Measurements from ENCODE around the gene VPS8. TPM values are rescaled to one million over a fixed set of nuclear protein-coding genes. Genes with fewer than 3 reads are reported as not detected.
A peak's percentile ranks its signal among the peaks of the same experiment; 100 is the strongest.

Gene VPS8, protein sequence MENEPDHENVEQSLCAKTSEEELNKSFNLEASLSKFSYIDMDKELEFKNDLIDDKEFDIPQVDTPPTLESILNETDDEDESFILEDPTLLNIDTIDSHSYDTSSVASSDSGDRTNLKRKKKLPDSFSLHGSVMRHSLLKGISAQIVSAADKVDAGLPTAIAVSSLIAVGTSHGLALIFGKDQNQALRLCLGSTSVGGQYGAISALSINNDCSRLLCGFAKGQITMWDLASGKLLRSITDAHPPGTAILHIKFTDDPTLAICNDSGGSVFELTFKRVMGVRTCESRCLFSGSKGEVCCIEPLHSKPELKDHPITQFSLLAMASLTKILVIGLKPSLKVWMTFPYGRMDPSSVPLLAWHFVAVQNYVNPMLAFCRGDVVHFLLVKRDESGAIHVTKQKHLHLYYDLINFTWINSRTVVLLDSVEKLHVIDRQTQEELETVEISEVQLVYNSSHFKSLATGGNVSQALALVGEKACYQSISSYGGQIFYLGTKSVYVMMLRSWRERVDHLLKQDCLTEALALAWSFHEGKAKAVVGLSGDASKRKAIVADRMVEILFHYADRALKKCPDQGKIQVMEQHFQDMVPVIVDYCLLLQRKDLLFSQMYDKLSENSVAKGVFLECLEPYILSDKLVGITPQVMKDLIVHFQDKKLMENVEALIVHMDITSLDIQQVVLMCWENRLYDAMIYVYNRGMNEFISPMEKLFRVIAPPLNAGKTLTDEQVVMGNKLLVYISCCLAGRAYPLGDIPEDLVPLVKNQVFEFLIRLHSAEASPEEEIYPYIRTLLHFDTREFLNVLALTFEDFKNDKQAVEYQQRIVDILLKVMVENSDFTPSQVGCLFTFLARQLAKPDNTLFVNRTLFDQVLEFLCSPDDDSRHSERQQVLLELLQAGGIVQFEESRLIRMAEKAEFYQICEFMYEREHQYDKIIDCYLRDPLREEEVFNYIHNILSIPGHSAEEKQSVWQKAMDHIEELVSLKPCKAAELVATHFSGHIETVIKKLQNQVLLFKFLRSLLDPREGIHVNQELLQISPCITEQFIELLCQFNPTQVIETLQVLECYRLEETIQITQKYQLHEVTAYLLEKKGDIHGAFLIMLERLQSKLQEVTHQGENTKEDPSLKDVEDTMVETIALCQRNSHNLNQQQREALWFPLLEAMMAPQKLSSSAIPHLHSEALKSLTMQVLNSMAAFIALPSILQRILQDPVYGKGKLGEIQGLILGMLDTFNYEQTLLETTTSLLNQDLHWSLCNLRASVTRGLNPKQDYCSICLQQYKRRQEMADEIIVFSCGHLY (N-terminal part only)
- 31.7 and 48.2 TPM in 2 replicates for total RNA-seq

DNA sequence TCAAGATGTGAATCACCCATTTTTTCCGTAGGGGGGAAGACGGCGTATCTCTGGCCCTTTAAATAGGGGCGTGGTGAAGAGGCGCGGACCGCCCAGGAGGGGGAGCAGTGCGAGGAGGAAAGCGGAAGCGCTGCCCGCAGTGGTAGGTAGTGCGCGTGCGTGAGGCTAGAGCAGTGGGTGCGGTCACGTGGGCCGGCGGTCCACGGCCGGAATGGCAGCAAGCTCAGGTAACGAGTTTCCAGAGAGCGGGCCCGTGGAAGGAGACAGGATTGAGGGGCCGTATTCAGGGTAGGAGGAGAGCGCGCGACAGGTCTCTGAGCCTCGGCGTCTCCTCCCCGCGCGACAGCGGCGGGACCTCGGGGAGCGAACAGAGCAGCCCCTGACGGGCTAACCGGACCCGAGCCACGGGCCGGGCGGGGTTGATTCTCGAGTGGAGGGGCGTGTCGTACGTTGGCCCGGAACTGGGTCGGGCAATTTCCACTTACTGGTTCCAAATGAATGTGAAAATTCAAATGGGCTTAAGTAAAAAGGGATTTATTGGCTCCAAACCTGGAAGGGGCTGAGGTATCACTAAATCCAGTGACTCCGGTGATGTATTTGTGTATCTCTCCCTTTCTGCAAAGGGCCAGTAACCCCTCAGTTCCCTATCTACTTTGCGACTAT, at the start of gene VPS8:
TSS of gene VPS8 (plus strand) at position 168 of the 663 bp plus-strand sequence. CDS start 12,467 bp downstream, outside the sequence.
- DNase-seq (ENCODE audit: extremely low read depth, low read depth, low spot score), result peak; percentile 56

DNA sequence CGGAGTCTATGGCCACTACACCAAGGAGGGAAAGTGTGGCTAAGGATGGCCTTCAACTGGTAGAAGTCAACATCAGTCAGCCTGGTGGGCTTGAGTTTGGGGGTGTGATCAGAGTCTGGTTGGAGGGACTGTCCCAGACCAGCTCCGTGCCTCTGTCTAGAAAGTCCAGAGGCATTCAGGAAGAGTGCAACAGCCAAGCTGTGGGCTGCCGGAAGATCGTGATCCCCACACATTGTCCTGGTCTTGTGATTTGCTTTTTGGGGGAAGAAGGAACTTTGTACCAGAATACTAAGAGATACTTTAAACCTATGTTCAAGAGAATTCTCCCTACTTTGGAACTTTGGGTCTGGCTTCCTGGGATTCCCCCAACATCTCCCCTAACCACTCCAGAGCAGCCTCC, 47.8 kb upstream of the VPS8 start:
- DNase-seq (ENCODE audit: extremely low read depth, low read depth, low spot score), result no peak

DNA sequence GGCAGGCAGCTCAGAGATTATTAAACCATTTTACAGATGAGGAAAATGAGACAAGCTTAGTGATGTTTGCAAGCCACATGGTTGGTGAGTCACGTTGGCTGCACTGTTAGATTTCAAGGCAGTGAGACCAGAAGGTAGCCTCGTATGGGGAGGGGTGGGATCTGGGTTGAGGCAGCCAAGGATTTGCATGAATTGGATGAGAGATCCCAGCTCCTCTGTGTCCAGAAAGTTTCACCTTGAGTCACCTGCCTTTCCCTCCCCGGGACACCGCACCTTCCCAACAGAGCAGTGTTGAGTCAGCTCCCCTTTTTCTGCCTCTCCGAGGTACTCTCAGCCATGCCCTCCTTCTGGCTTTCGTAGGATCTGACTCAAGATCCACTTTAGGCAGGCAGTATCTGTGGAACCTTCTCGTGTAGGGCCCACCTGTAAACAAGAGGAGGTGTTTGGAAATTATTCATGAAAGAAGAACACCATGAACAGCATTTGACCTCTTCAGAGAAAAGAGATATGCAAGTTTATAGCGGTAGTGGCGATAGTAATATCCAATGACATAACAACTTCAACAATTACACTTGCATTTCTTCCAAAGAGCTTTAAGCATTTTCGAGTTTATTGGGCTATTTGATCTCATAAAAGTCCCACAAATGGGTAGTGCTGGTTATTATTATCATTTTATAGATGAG, 46.8 kb upstream of the VPS8 start:
- DNase-seq (ENCODE audit: extremely low read depth, low read depth, low spot score), result no peak

DNA sequence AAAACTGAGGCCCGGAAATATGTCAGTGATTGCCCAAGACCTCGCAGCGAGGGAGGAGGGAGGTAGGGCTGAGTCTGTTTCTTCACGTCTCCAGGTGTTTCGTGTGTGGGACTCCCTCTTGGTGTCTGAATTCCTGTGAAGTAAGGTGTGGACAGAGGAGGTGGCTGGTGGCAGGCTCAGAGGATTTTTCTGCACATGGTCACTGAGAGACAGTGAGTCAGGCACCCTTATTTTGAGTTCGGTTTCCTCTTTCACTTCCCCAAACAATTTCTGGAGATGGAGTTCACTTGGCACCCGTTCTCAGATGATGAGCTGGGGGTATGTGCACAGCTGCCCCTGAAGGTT, 46.3 kb upstream of the VPS8 start:
- no peak for DNase-seq (ENCODE audit: extremely low read depth, low read depth, low spot score)

DNA sequence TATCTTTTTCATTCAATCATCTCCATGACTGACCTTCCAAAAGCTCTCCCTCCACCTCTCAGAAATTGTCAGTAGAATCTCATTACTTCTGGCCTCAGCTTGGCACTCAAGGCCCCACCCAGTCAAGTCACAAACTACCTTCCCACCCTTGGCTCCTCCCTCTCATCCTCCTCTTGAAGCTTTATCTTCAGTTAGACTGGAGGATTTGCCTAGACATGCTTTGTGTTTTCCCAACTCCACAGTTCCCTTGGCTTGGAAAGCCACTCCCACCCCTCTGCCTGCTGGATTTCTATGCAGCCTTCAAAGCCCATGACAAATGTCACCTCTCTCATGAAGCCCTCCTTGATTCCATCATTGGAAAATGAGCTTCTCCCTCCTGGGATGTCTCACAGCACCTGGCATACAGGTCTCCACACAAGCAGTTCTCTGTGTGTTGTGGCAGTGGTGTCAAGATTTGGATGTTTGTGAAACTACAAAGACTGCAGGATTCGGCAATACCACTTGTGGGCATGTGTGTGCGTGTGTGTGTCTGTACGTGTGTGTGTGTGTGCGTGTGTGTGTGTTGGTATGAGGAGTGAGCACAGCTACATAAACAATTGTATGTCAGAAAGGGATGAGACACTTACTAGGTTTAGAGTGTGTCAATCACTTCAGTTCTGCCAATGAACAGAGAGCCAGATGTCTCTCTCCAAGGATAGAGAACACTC, 45.3 kb upstream of the VPS8 start:
- DNase-seq (ENCODE audit: extremely low read depth, low read depth, low spot score), result no peak

DNA sequence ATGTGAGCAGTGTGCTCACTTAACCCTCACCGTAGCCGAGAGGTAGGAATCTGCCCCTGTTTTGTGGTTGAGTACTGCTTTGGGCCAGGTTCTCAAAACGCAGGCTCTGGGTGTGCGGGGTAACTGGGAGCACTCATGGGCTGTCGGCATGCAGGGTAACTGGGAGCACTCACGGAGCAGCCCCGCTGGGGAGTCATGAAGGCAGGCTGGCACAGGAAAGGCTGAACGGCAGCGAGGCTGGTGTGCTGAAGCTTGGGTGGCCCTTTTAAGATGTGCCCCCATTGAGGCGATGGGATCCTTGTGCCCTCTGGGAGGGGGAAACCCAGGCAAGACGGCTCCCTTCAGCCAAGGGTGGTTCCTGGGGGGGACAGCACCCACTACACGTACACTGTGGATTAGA, 44.6 kb upstream of the VPS8 start:
- DNase-seq (ENCODE audit: extremely low read depth, low read depth, low spot score), result no peak

DNA sequence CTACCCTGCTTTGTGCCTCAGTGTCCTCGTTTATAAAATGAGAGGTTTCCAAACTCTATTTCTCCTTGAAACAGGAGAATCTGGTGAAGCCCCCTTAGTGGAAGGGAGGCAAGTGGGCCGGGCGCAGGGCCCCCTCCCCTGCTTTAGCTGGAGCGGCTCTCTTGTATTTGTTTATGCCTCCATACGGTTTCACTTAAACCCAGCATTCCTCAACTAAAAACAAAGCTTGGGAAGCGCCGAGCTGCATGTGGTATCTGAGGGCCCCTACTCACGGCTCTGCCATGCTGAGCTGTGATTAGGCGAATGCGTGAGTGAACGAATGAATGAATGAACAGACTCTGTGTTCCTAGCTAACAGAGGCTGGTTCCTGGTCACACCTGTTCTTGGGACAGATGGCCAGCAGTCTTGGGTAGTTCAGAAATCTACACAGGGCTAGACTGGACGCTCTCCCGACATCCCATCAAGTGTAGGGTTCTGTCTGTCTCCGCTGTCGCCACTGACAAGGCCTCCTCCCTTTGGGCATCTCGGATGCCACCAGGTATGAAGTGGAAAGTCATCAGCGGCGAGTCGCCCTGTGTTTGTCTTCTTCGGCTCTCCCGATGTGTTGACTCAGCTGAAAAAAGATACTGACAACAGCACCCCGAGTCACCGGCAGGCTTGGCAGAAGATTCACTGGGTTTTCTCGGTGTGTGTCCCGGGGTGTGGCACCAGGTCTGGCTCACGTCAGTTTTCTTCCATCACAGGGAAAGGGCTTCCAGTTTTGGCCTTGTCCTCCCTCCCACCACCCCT, 42.4 kb upstream of the VPS8 start:
- no peak for DNase-seq (ENCODE audit: extremely low read depth, low read depth, low spot score)

DNA sequence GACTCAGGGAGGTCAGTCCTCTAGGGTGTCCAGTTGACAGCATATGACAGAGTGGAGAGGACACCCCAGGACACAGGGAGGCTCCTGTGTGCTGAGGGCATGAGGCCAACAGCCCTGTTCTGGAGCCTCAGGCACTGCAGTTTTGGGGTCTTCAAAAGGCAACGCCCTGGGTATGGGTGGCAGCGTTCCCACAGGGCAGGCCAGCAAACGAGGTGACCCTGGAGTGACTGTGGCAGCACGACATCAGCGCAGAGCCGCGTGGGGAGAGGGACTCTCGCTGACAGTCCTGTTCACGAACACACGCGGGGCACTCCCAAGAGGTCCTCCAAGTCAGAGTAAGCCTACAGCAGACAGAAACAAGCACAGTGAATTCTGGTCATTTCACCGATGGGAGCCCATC, 41.4 kb upstream of the VPS8 start:
- no peak for DNase-seq (ENCODE audit: extremely low read depth, low read depth, low spot score)

DNA sequence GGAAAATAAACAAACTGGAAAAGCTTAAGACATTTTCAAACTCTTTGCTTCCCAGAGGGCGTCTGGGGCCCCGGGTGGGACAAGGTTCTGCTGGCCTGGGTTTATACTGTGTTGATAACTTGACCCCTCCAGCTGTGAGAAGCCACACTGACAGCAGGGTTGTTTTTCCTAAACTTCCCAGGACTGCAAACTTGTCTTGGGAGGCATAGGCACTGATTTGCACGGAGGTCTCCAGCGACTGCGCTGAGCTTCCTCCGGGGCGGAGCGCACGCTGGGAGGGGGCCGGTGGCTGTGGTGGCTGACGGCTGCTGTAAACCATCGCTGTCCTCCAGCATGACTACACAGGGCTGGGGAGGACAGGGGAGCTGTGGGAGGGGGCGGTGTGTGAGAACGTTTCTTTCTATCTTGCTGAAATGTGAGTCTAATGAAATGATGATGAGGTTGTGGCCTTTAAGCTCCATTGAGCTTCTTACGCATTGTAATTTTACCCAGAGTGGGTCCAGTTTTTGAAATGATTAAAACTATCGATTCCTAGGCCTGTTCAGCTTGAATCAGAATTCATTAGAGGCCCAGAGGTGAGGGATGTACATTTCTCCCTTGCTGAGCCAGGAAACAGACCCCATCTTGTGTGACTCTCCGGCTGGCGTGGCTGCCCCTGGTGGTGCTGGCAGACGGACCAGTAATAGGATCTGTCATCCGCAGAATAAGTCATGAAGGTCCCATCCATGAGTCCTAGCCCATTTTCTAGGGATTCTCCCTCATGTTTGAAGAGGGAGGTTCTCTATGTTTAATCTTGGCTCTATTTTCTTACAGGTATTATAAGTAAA, 40.5 kb upstream of the VPS8 start:
- DNase-seq (ENCODE audit: extremely low read depth, low read depth, low spot score), result no peak

DNA sequence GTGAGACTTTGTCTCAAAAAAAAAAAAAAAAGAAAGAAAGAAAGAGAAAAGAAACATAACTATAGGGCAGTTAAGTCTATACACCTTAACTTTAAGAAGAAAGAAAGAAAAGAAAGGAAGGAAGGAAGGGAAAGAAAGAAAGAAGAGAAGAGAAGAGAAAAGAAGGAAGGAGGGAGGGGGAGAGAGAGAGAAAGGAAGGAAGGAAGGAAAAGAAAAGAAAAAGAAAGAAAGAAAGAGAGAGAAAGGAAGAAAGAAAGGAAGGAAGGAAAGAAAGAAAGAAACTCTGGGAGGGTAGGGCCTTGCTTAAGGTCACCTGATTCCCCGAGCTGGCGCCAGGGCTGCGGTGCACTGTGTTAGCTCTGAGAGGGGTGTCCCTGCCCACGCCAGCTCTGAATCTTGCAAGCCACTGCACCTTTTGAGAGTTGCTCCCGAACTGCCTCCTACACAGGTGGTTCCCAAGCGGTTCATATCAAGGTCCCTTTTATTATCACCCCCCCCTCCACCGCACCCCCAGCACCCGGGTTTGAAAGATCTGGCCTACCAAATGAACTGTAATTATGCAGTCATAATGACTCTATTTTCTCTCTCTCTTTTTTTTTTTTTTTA, 39.2 kb upstream of the VPS8 start:
- no peak for DNase-seq (ENCODE audit: extremely low read depth, low read depth, low spot score)

DNA sequence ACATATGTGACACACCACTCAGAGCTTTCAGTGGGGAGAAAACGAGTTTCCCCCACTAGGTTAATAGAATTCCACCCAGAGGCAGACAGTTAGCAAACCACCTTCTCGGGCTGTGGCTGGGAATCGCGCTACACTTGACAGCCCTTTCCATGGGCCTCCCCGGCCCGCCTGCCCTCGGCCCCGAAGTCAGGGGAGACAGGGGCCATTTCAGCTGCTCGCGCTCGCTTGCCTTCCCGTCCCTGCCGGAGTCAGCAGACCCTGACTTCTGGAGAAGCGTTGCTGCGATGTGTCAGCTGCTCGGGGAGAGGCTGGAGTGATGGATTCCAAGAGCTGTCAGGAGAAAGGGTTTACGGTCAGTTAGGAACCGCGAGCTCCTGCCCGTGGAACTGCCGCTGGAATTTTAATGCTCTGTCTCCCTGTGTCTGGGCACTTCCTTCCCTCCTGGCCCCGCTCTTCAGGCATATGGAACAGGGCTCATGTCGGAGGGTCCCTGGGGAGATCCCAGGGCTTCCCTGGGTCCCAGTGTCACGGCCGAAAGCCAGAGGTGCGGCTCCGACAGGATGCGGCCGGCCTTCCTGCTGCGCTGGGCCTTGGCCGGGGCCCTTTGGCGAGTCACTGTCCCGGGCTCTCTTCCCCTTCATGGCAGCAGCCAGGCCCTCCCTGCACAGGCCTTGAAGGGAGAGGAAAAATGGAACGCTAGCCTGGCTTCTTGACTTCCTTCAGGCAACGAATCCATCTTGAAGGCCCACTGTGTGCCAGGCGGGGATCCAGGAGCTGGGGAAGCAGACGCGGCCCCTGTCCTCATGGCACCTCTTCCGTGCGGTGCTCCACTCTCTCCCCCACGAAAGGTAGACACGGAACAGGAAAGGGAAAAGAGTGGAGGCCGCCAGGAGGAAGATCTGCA, 38.4 kb upstream of the VPS8 start:
- no peak for DNase-seq (ENCODE audit: extremely low read depth, low read depth, low spot score)

DNA sequence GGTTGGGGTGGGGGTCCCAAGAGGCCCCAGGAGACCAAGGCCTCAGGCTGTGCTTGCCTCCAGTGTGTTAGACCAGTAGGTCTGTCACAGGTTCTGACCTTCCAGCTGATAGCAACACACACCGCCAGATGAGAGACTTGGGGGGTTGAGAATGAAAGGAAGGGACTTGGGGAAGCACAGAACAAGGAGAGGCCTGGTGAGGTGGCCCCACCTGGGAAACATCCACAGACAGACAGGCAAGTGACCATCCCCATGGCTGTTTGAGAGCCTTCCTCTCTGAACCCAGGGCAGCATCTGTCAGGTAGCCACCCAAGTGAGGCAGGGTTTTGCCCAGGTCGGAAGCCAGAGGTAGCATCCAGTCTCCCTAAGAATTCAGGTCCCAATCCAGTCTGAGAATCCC, 35.0 kb upstream of the VPS8 start:
- DNase-seq (ENCODE audit: extremely low read depth, low read depth, low spot score), result no peak

DNA sequence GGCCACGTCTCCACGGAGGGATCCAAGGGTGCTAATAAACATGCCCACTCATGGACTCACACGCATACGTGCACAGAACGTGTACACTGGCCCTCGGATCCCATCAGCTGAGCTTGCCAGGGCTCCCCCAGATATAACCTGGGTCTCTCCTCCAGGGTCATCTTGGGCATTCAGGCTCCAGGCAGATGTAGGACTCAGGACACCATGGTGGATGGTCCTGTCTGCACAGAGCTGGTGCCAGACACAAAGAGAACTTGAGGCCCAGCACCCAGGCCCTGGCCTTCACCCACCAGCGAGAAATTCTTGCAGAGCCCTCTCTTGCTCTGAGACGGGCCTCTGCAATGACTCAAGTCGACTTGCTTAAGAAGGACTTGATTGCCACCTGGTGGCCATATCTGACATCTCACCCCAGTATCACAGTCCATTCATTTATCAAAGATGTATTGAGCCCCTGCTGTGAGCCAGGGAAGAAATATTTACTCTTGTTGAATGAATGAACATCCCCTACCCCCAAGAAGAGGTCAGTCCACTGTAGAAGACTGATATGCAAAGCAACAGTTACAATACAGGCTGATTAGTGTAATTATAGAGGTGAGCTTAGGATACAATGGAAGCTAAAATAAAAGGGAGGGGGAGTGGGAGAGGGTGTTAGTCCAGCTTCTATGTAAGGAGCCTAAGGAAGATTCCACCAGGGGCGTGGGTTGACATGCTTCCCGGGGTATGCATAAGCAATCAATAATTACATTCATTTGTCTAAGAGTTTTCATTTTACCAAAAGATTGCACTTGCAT, 34.2 kb upstream of the VPS8 start:
- DNase-seq (ENCODE audit: extremely low read depth, low read depth, low spot score), result peak; percentile 76

DNA sequence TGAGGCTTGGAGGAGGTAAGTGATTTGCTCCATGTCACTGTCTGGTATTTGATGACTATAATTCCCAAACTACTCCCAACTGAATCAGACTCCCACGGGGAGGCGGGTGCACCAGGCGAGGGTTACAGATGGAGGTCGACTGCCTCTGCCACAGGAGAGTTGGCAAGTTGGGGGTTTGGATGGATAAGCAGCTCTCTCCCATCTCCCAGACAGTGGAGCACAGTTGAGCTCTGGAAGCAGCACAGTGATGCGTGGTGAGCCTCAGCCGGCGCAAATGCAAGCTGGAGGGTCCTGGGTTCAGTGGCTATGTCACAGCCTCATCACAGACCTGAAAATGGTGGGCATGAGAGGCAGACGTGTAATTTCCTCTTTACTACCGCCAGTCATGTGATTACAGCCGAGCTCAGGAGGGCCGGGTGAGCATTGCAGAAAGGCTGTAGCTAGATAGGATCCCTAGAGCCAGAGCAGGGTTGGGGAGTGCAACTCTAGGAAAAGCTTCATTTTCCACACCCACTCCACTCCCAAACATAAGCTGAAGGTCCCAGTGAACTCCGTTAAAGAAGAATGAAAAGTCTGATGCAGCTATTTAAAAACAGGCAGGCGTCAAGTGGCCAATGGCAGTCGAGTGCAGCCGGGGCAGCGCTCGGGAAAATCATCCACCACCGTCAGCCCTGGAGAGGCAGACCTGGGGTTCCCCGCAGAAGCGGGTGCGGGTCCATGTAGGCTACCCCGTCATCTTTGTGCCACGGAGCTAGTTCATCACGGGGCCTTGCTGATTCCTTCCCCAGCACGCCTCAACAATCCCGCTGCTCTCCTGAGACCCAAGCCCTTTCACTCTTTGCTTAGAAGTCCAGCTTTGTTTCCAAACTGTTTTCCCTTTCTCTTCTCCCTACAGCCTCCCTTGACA, 33.3 kb upstream of the VPS8 start:
- DNase-seq (ENCODE audit: extremely low read depth, low read depth, low spot score), result no peak
